Stimulated activated CD8-positive, alpha-beta memory T cell treated with anti-CD3 and anti-CD28 coated beads, Interleukin-12 subunit alpha, Interleukin-12 subunit beta, amount 100 ng/mL, for 4 hours (primary cell): Measurements from ENCODE around the gene HHATL.

Experiments
- DNase-seq: peaks from one replicate; pipeline ENCODE4 v3.0.0-alpha.2; 2020; ENCODE audit warnings: low read depth

The HHATL gene

GRCh38 chr3:42683875-42684598 lies 18.6 kb downstream of the HHATL start:
- no peak for DNase-seq

GRCh38 chr3:42682301-42683070 lies 20.1 kb downstream of the HHATL start:
- no peak for DNase-seq

GRCh38 chr3:42681361-42682038 lies 21.1 kb downstream of the HHATL start:
- DNase-seq, result no peak

- no peak for DNase-seq
Observed at GRCh38 chr3:42680806-42681205, 21.8 kb downstream of the HHATL start.

- no peak for DNase-seq
Observed at GRCh38 chr3:42680271-42680670, 22.3 kb downstream of the HHATL start.

GRCh38 chr3:42678447-42678846 lies 24.2 kb downstream of the HHATL start:
- no peak for DNase-seq

GRCh38 chr3:42675909-42676308 lies 26.7 kb downstream of the HHATL start:
- DNase-seq, result no peak

- DNase-seq, result no peak
Observed at GRCh38 chr3:42674146-42674545, 28.5 kb downstream of the HHATL start.

- DNase-seq, result no peak
Observed at GRCh38 chr3:42673082-42673481, 29.5 kb downstream of the HHATL start.

- DNase-seq, result no peak
Observed at GRCh38 chr3:42672515-42672914, 30.1 kb downstream of the HHATL start.

GRCh38 chr3:42670670-42671069 lies 31.9 kb downstream of the HHATL start:
- no peak for DNase-seq

- no peak for DNase-seq
Observed at GRCh38 chr3:42670051-42670576, 32.5 kb downstream of the HHATL start.

GRCh38 chr3:42668793-42669217 lies 33.8 kb downstream of the HHATL start:
- DNase-seq, result no peak

- no peak for DNase-seq
Observed at GRCh38 chr3:42668413-42668760, 34.2 kb downstream of the HHATL start.

- DNase-seq, result no peak
Observed at GRCh38 chr3:42667523-42668412, 34.8 kb downstream of the HHATL start.

- no peak for DNase-seq
Observed at GRCh38 chr3:42667096-42667522, 35.5 kb downstream of the HHATL start.

- DNase-seq, result no peak
Observed at GRCh38 chr3:42666577-42666998, 36.0 kb downstream of the HHATL start.

- DNase-seq, result no peak
Observed at GRCh38 chr3:42666022-42666421, 36.6 kb downstream of the HHATL start.

- DNase-seq, result no peak
Observed at GRCh38 chr3:42665050-42665878, 37.3 kb downstream of the HHATL start.

GRCh38 chr3:42664438-42664803 lies 38.2 kb downstream of the HHATL start:
- DNase-seq, result no peak
